Activated T-helper 1 cell treated with Interleukin-2 at 50 U/mL for 16 hours (primary cell): ENCODE data around the gene ERFE.

Experiments used
- DNase-seq: peaks from one replicate; pipeline ENCODE4 v3.0.0-alpha.2; 2020; ENCODE audit warnings: low read depth

The ERFE gene

GRCh38 chr2:238126775-238127164, 32.0 kb upstream of the ERFE start:
- DNase-seq = no peak

- no peak for DNase-seq
Observed at GRCh38 chr2:238127165-238128060, 31.4 kb upstream of the ERFE start.

- DNase-seq = no peak
Observed at GRCh38 chr2:238128061-238128440, 30.7 kb upstream of the ERFE start.

GRCh38 chr2:238128534-238129001, 30.2 kb upstream of the ERFE start:
- DNase-seq = no peak

- DNase-seq = no peak
Observed at GRCh38 chr2:238129166-238130010, 29.4 kb upstream of the ERFE start.

- no peak for DNase-seq
Observed at GRCh38 chr2:238130111-238130695, 28.6 kb upstream of the ERFE start.

- no peak for DNase-seq
Observed at GRCh38 chr2:238130696-238131628, 27.8 kb upstream of the ERFE start.

- DNase-seq = no peak
Observed at GRCh38 chr2:238131761-238132462, 26.9 kb upstream of the ERFE start.

- DNase-seq = no peak
Observed at GRCh38 chr2:238132463-238133450, 26.0 kb upstream of the ERFE start.

- DNase-seq = no peak
Observed at GRCh38 chr2:238133499-238134392, 25.0 kb upstream of the ERFE start.

- no peak for DNase-seq
Observed at GRCh38 chr2:238134393-238134785, 24.4 kb upstream of the ERFE start.

GRCh38 chr2:238135601-238136150, 23.1 kb upstream of the ERFE start:
- no peak for DNase-seq

GRCh38 chr2:238136820-238137537, 21.8 kb upstream of the ERFE start:
- DNase-seq = no peak

- DNase-seq = no peak
Observed at GRCh38 chr2:238137885-238138284, 20.9 kb upstream of the ERFE start.

GRCh38 chr2:238138331-238139195, 20.2 kb upstream of the ERFE start, which contains the start of gene KLHL30:
Gene KLHL30, plus strand, starts transcription at chr2:238138668. Its CDS starts 2,087 bp downstream, at chr2:238140755.
- no peak for DNase-seq
